MM.1S (cell line): ENCODE data around the gene ABHD17B.

ENCODE experiments used
- DNase-seq: peaks from one replicate; pipeline ENCODE4 v3.0.0-alpha.2; 2015
- H2AFZ ChIP-seq: fragments of 300-600 bp; sonication (generic); 2 replicates; pipeline ENCODE4 v1.6.0; 2016; ENCODE audit warnings: antibody characterized with exemption, low read length
- H3F3A ChIP-seq: fragments of 300-600 bp; sonication (generic); 2 replicates; pipeline ENCODE4 v1.6.1; 2016; ENCODE audit warnings: mild to moderate bottlenecking, antibody characterized with exemption, low read length, moderate library complexity, mixed read lengths; ENCODE audit not compliant: insufficient read depth
- H3K27ac ChIP-seq: fragments of 300-600 bp; sonication (generic); 2 replicates; pipeline ENCODE4 v1.5.1; 2016; ENCODE audit warnings: mild to moderate bottlenecking, low read length
- H3K27me3 ChIP-seq: fragments of 300-600 bp; sonication (generic); replicated peaks from 2 replicates; pipeline ENCODE4 v1.6.0; 2016; ENCODE audit warnings: low read length; ENCODE audit not compliant: insufficient read depth
- H3K36me3 ChIP-seq: fragments of 300-600 bp; sonication (generic); replicated peaks from 2 replicates; pipeline ENCODE4 v1.6.1; 2016; ENCODE audit warnings: mild to moderate bottlenecking, low read length, mixed read lengths; ENCODE audit not compliant: insufficient read depth
- H3K4me1 ChIP-seq: fragments of 300-600 bp; sonication (generic); 2 replicates; pipeline ENCODE4 v1.6.1; 2016; ENCODE audit warnings: low read length, mixed read lengths
- H3K4me2 ChIP-seq: fragments of 300-600 bp; sonication (generic); 2 replicates; pipeline ENCODE4 v1.6.0; 2016; ENCODE audit warnings: low read depth, low read length
- H3K4me3 ChIP-seq: fragments of 300-600 bp; sonication (generic); 2 replicates; pipeline ENCODE4 v1.5.1; 2016; ENCODE audit warnings: low read length, mixed read lengths
- H3K79me2 ChIP-seq: fragments of 300-600 bp; sonication (generic); 2 replicates; pipeline ENCODE4 v1.6.1; 2016; ENCODE audit warnings: mixed run types, low read length, mixed read lengths
- H3K9ac ChIP-seq: fragments of 300-600 bp; sonication (generic); 2 replicates; pipeline ENCODE4 v1.6.1; 2016; ENCODE audit warnings: low read length, mixed read lengths
- H3K9me2 ChIP-seq: fragments of 300-600 bp; sonication (generic); replicated peaks from 2 replicates; pipeline ENCODE4 v1.6.1; 2016; ENCODE audit warnings: mild to moderate bottlenecking, low read length, mixed read lengths; ENCODE audit not compliant: insufficient read depth
- H3K9me3 ChIP-seq: fragments of 300-600 bp; sonication (generic); replicated peaks from 2 replicates; pipeline ENCODE4 v1.6.1; 2016; ENCODE audit warnings: mild to moderate bottlenecking, low read length, mixed read lengths; ENCODE audit not compliant: insufficient read depth
- H4K20me1 ChIP-seq: fragments of 300-600 bp; sonication (generic); 2 replicates; pipeline ENCODE4 v1.6.1; 2016; ENCODE audit warnings: mild to moderate bottlenecking, low read length, moderate library complexity, mixed read lengths; ENCODE audit not compliant: insufficient read depth
- EZH2 ChIP-seq: fragments of 300-600 bp; sonication (generic); optimal IDR thresholded peaks from 2 replicates; pipeline ENCODE3; 2017; ENCODE audit warnings: low read depth, mild to moderate bottlenecking, antibody characterized with exemption, low read length, mixed read lengths
- EZH2phosphoT487 ChIP-seq: fragments of 300-600 bp; sonication (generic); IDR thresholded peaks from 2 replicates; pipeline ENCODE4 v1.6.1; 2018; ENCODE audit warnings: antibody characterized with exemption, low read length
- TF ChIP-seq, protein P1 (sequence below): fragments of 300-600 bp; sonication (generic); IDR thresholded peaks from 2 replicates; pipeline ENCODE4 v1.5.1; 2016; ENCODE audit warnings: antibody characterized with exemption, low read length, mixed read lengths

ABHD17B gene

GRCh38 chr9:71937898-71938297 lies 26.9 kb upstream of the ABHD17B start:
- no peaks in the 10 kb centered on the region for H3F3A ChIP-seq
- H4K20me1 ChIP-seq: no peaks in the 10 kb centered on the region
- TF ChIP-seq, protein P1, sequence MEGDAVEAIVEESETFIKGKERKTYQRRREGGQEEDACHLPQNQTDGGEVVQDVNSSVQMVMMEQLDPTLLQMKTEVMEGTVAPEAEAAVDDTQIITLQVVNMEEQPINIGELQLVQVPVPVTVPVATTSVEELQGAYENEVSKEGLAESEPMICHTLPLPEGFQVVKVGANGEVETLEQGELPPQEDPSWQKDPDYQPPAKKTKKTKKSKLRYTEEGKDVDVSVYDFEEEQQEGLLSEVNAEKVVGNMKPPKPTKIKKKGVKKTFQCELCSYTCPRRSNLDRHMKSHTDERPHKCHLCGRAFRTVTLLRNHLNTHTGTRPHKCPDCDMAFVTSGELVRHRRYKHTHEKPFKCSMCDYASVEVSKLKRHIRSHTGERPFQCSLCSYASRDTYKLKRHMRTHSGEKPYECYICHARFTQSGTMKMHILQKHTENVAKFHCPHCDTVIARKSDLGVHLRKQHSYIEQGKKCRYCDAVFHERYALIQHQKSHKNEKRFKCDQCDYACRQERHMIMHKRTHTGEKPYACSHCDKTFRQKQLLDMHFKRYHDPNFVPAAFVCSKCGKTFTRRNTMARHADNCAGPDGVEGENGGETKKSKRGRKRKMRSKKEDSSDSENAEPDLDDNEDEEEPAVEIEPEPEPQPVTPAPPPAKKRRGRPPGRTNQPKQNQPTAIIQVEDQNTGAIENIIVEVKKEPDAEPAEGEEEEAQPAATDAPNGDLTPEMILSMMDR: no peak
- no peak for TF ChIP-seq EZH2
- TF ChIP-seq EZH2phosphoT487: no peak
- no peaks in the 10 kb centered on the region for H3K27me3 ChIP-seq
- no peaks in the 10 kb centered on the region for H3K36me3 ChIP-seq
- no peaks in the 10 kb centered on the region for H3K9me2 ChIP-seq
- H3K4me3 ChIP-seq: no peak overlapping the region
- no peak overlapping the region for H2AFZ ChIP-seq
- H3K4me1 ChIP-seq: no peaks in the 10 kb centered on the region
- H3K4me2 ChIP-seq: no peak overlapping the region
- no peaks in the 10 kb centered on the region for H3K9me3 ChIP-seq
- H3K9ac ChIP-seq: no peak overlapping the region
- DNase-seq: no peak
- peaks cover 32% of the 10 kb centered on the region for H3K79me2 ChIP-seq
- H3K27ac ChIP-seq: no peak overlapping the region

GRCh38 chr9:71937070-71937625 lies 26.2 kb upstream of the ABHD17B start:
- Histone ChIP-seq H3K27me3 (no peaks in the 10 kb centered on the region), H3K4me1 (no peaks in the 10 kb centered on the region), H3K9me2 (no peaks in the 10 kb centered on the region), H3K27ac (no peak overlapping the region), H3K9ac (no peak overlapping the region), H3F3A (no peaks in the 10 kb centered on the region), H3K9me3 (no peaks in the 10 kb centered on the region), H3K4me3 (no peak overlapping the region), H2AFZ (no peak overlapping the region), H3K36me3 (no peaks in the 10 kb centered on the region), H3K4me2 (no peak overlapping the region), H4K20me1 (no peaks in the 10 kb centered on the region), H3K79me2 (peaks cover 32% of the 10 kb centered on the region)
- TF ChIP-seq, protein P1: no peak
- TF ChIP-seq EZH2 (no peak), EZH2phosphoT487 (no peak)
- DNase-seq: no peak

GRCh38 chr9:71936066-71936465 lies 25.1 kb upstream of the ABHD17B start:
- H2AFZ ChIP-seq: no peak overlapping the region
- no peaks in the 10 kb centered on the region for H3K9me2 ChIP-seq
- H3K9me3 ChIP-seq: no peaks in the 10 kb centered on the region
- H3K36me3 ChIP-seq: no peaks in the 10 kb centered on the region
- H3K9ac ChIP-seq: no peak overlapping the region
- peaks cover 42% of the 10 kb centered on the region for H3K79me2 ChIP-seq
- H3K4me3 ChIP-seq: no peak overlapping the region
- H3K27ac ChIP-seq: no peak overlapping the region
- H3K4me1 ChIP-seq: no peaks in the 10 kb centered on the region
- no peak overlapping the region for H3K4me2 ChIP-seq
- no peaks in the 10 kb centered on the region for H4K20me1 ChIP-seq
- no peak for DNase-seq
- no peaks in the 10 kb centered on the region for H3F3A ChIP-seq
- TF ChIP-seq EZH2 (no peak), EZH2phosphoT487 (no peak)
- TF ChIP-seq, protein P1: no peak
- no peaks in the 10 kb centered on the region for H3K27me3 ChIP-seq
